HepG2 (cell line): ENCODE results near the gene MDM4. TPM values are rescaled to one million over a fixed set of nuclear protein-coding genes. Genes with fewer than 3 reads are reported as not detected.

Experiments used
- AGO1 ChIP-seq: fragments of 200-400 bp; formaldehyde crosslinking; IDR thresholded peaks from 2 replicates; pipeline ENCODE4 v1.6.1; 2017; ENCODE audit warnings: mild to moderate bottlenecking, low read depth, low read length, moderate library complexity; ENCODE audit not compliant: poor library complexity, severe bottlenecking
- ATRX ChIP-seq: sonication (generic); formaldehyde crosslinking; IDR thresholded peaks from 2 replicates; pipeline ENCODE4 v1.4.0; 2020; ENCODE audit warnings: missing genetic modification reagents, borderline replicate concordance
- CBFB ChIP-seq: sonication (generic); formaldehyde crosslinking; IDR thresholded peaks from 2 replicates; pipeline ENCODE4 v1.4.0; 2020; ENCODE audit warnings: missing genetic modification reagents
- FIP1L1 ChIP-seq: fragments of 200-400 bp; formaldehyde crosslinking; IDR thresholded peaks from 2 replicates; pipeline ENCODE4 v1.6.1; 2018; ENCODE audit warnings: low read depth, mild to moderate bottlenecking, low read length, moderate library complexity, borderline replicate concordance; ENCODE audit not compliant: insufficient read depth
- HDAC2 ChIP-seq: sonication (generic); formaldehyde crosslinking; IDR thresholded peaks from 2 replicates; pipeline ENCODE4 v1.4.0; 2020; ENCODE audit warnings: missing genetic modification reagents
- MTA3 ChIP-seq: sonication (generic); formaldehyde crosslinking; IDR thresholded peaks from 2 replicates; pipeline ENCODE4 v1.4.0; 2020; ENCODE audit warnings: missing genetic modification reagents
- NFATC3 ChIP-seq: sonication (generic); formaldehyde crosslinking; IDR thresholded peaks from 2 replicates; pipeline ENCODE4 v1.5.1; 2020; ENCODE audit warnings: mild to moderate bottlenecking, missing genetic modification reagents
- NFE2L2 ChIP-seq: fragments of 150-350 bp; IDR thresholded peaks from 2 replicates; pipeline ENCODE4 v1.6.1; 2014; ENCODE audit warnings: low read length
- NFYB ChIP-seq: sonication (generic); formaldehyde crosslinking; IDR thresholded peaks from 2 replicates; pipeline ENCODE4 v1.4.0; 2020; ENCODE audit warnings: missing genetic modification reagents
- NR1H2 ChIP-seq: sonication (generic); formaldehyde crosslinking; IDR thresholded peaks from 2 replicates; pipeline ENCODE4 v1.8.1; 2022; ENCODE audit warnings: low read depth, missing genetic modification reagents, borderline replicate concordance
- POLR2G ChIP-seq: fragments of 200-400 bp; formaldehyde crosslinking; IDR thresholded peaks from 2 replicates; pipeline ENCODE4 v1.6.1; 2018; ENCODE audit warnings: mild to moderate bottlenecking, low read depth, low read length, moderate library complexity
- RELA ChIP-seq: sonication (generic); formaldehyde crosslinking; IDR thresholded peaks from 2 replicates; pipeline ENCODE4 v1.4.0; 2020; ENCODE audit warnings: missing genetic modification reagents
- RFX1 ChIP-seq: fragments of 450-650 bp; IDR thresholded peaks from 2 replicates; pipeline ENCODE4 v1.6.1; 2017
- SPEN ChIP-seq: sonication (generic); formaldehyde crosslinking; IDR thresholded peaks from 2 replicates; pipeline ENCODE4 v1.5.1; 2020; ENCODE audit warnings: low read depth, mild to moderate bottlenecking, missing genetic modification reagents
- TGIF2 ChIP-seq: IDR thresholded peaks from 2 replicates; pipeline ENCODE4 v1.6.1; 2016; ENCODE audit warnings: control low read depth, missing compliant biosample characterization
- ZEB1 ChIP-seq: IDR thresholded peaks from 2 replicates; pipeline ENCODE4 v1.6.1; 2012; ENCODE audit warnings: mild to moderate bottlenecking, low read depth, inconsistent platforms; ENCODE audit not compliant: insufficient replicate concordance
- ZGPAT ChIP-seq: IDR thresholded peaks from 2 replicates; pipeline ENCODE4 v1.6.1; 2016; ENCODE audit warnings: mild to moderate bottlenecking
- ZNF468 ChIP-seq: sonication (generic); formaldehyde crosslinking; IDR thresholded peaks from 2 replicates; pipeline ENCODE4 v1.8.0; 2022; ENCODE audit warnings: mild to moderate bottlenecking, moderate library complexity, missing genetic modification reagents
- ZNF766 ChIP-seq: sonication (generic); formaldehyde crosslinking; IDR thresholded peaks from 2 replicates; pipeline ENCODE4 v1.5.0; 2020; ENCODE audit warnings: missing genetic modification reagents, borderline replicate concordance
- polyA plus RNA-seq, 8 experiments: library from polyadenylated mRNA; depleted of rRNA in 3 of 8; stranded (reverse) in 7 of 8; unstranded in 1 of 8; fragments of >200 nt; fragmentation: Illumina TruSeq in 4 of 8; extraction: Trizol in 4 of 8; gene quantifications; 2 replicates each; pipeline versions ENCODE4 v1.2.1 to v1.2.3, GENCODE V29; 2011 to 2016; ENCODE audit warnings: low read depth in 4 of 8, missing spikeins in 1 of 8, mixed read lengths in 1 of 8; ENCODE audit not compliant: insufficient read depth in 1 of 8
- total RNA-seq, 5 experiments: library from RNA; depleted of rRNA; stranded (reverse); fragments of >200 nt; fragmentation: Illumina TruSeq; extraction: Trizol; gene quantifications; 2 replicates each; pipeline ENCODE4 v1.2.3, GENCODE V29; 2016; ENCODE audit warnings: low read depth in 1 of 5
- TF ChIP-seq, protein P1 (sequence below): sonication (generic); formaldehyde crosslinking; IDR thresholded peaks from 2 replicates; pipeline ENCODE4 v1.5.1; 2020; ENCODE audit warnings: missing genetic modification reagents, mild to moderate bottlenecking, borderline replicate concordance
- TF ChIP-seq, protein P2 (sequence below): sonication (generic); formaldehyde crosslinking; IDR thresholded peaks from 2 replicates; pipeline ENCODE4 v1.4.0; 2020; ENCODE audit warnings: mild to moderate bottlenecking, missing genetic modification reagents
- TF ChIP-seq, protein P3 (sequence below): sonication (generic); formaldehyde crosslinking; IDR thresholded peaks from 2 replicates; pipeline ENCODE4 v1.5.1; 2020; ENCODE audit warnings: missing genetic modification reagents, mild to moderate bottlenecking, borderline replicate concordance
- TF ChIP-seq, protein P4 (sequence below): sonication (generic); formaldehyde crosslinking; IDR thresholded peaks from 2 replicates; pipeline ENCODE4 v1.5.1; 2020; ENCODE audit warnings: mild to moderate bottlenecking, missing genetic modification reagents, borderline replicate concordance

The MDM4 gene
- total and polyA plus RNA-seq, 2 of the 13 experiments (the other 11 are each of a cell fraction or from before 2014, with no cell fraction given): 14.9 to 19.0 TPM

DNA sequence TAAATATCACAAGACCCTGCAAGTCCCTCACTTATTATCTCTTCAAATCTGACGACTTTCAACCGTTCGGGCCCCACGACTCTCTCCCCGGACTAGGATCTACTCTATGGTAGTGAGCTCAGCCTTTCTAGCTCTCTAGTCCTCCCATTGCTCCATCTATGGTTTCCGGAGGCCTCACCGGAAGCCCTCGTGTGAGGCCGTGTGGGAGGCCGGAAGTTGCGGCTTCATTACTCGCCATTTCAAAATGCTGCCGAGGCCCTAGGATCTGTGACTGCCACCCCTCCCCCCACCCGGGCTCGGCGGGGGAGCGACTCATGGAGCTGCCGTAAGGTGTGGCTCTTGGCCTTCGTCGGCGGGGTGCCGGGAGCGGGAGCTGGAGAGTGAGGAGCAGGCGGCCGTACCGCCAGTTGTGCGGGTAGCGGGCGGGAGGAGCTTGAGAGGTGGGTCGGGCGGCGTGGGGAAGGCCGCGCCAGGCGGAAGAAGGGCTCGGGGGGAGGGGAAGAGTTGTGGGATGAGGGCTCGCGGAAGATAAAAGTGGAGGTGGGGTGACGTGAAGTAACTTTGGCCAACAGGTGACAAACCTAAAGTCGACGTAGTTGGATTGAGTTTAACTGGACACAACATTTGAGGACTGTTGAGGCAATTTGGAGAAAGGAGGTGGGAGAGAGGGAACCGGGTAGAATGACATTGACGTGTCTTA, at the start of gene MDM4 (continued):
- TF ChIP-seq ZNF766: peak; percentile 70; the same call in 1 of the 2 replicates
- peak; percentile 54 for TF ChIP-seq HDAC2 (CRISPR knock-in tag)
- TF ChIP-seq NFATC3 (CRISPR knock-in tag): peak; percentile 92; the same call in 1 of the 2 replicates
- TF ChIP-seq TGIF2 (CRISPR knock-in tag): no peak
- TF ChIP-seq AGO1: peak; percentile 83
- TF ChIP-seq NFE2L2: no peak
- TF ChIP-seq CBFB (CRISPR knock-in tag): peak; percentile 76
- peak; percentile 99 for TF ChIP-seq ZGPAT (CRISPR knock-in tag)
- TF ChIP-seq ZNF468: no peak
- TF ChIP-seq NFYB (CRISPR knock-in tag): 0 out of 2 replicates have a peak, but pooled peaks have one; percentile 28
- TF ChIP-seq RFX1: no peak
- peak; percentile 80 for TF ChIP-seq SPEN
- TF ChIP-seq RELA (CRISPR knock-in tag): no peak
- 0 out of 2 replicates have a peak, but pooled peaks have one; percentile 53 for TF ChIP-seq MTA3 (CRISPR knock-in tag)
- TF ChIP-seq, protein P1, sequence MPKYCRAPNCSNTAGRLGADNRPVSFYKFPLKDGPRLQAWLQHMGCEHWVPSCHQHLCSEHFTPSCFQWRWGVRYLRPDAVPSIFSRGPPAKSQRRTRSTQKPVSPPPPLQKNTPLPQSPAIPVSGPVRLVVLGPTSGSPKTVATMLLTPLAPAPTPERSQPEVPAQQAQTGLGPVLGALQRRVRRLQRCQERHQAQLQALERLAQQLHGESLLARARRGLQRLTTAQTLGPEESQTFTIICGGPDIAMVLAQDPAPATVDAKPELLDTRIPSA: peak; percentile 64; the same call in 1 of the 2 replicates
- TF ChIP-seq, protein P2, sequence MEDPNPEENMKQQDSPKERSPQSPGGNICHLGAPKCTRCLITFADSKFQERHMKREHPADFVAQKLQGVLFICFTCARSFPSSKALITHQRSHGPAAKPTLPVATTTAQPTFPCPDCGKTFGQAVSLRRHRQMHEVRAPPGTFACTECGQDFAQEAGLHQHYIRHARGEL (CRISPR knock-in tag): no peak
- TF ChIP-seq ATRX (CRISPR knock-in tag): no peak
- TF ChIP-seq FIP1L1: no peak
- no peak for TF ChIP-seq NR1H2 (CRISPR knock-in tag)
- TF ChIP-seq ZEB1: peak; percentile 52
- TF ChIP-seq, protein P3, sequence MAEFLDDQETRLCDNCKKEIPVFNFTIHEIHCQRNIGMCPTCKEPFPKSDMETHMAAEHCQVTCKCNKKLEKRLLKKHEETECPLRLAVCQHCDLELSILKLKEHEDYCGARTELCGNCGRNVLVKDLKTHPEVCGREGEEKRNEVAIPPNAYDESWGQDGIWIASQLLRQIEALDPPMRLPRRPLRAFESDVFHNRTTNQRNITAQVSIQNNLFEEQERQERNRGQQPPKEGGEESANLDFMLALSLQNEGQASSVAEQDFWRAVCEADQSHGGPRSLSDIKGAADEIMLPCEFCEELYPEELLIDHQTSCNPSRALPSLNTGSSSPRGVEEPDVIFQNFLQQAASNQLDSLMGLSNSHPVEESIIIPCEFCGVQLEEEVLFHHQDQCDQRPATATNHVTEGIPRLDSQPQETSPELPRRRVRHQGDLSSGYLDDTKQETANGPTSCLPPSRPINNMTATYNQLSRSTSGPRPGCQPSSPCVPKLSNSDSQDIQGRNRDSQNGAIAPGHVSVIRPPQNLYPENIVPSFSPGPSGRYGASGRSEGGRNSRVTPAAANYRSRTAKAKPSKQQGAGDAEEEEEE: no peak
- peak; percentile 95 for TF ChIP-seq POLR2G
- TF ChIP-seq, protein P4, sequence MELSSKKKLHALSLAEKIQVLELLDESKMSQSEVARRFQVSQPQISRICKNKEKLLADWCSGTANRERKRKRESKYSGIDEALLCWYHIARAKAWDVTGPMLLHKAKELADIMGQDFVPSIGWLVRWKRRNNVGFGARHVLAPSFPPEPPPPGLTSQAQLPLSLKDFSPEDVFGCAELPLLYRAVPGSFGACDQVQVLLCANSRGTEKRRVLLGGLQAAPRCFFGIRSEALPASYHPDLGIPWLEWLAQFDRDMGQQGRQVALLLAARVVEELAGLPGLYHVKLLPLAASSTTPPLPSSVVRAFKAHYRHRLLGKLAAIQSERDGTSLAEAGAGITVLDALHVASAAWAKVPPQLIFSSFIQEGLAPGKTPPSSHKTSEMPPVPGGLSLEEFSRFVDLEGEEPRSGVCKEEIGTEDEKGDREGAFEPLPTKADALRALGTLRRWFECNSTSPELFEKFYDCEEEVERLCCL: peak; percentile 89; the same call in 1 of the 2 replicates
